Activated T-helper 17 cell treated with anti-CD3 and anti-CD28 coated beads, Interleukin-2, amount 50 U/mL, for 72 hours (primary cell): ENCODE measurements around the gene AMZ2. TPM values are rescaled to one million over a fixed set of nuclear protein-coding genes. Genes with fewer than 3 reads are reported as not detected.
A peak's percentile ranks its signal among the peaks of the same experiment; 100 is the strongest.

Experiments used
- ATAC-seq: fragments of 150-1000 bp; cut with Tn5 transposase; replicated peaks from 2 replicates; pipeline ENCODE4 v1.10.0; 2021; ENCODE audit warnings: mild to moderate bottlenecking, moderate library complexity
- H3K27ac Mint-ChIP-seq: one replicate; pipeline ENCODE4 v1.8.0; 2022; ENCODE audit warnings: mixed read lengths
- H3K27me3 Mint-ChIP-seq: one replicate; pipeline ENCODE4 v1.8.0; 2022; ENCODE audit warnings: mixed read lengths
- H3K36me3 Mint-ChIP-seq: one replicate; pipeline ENCODE4 v1.8.0; 2022; ENCODE audit warnings: low read depth, mild to moderate bottlenecking, mixed read lengths
- H3K4me1 Mint-ChIP-seq: one replicate; pipeline ENCODE4 v1.8.0; 2022; ENCODE audit warnings: mixed read lengths
- H3K4me3 Mint-ChIP-seq: one replicate; pipeline ENCODE4 v1.8.0; 2022; ENCODE audit warnings: mild to moderate bottlenecking, mixed read lengths
- H3K9me3 Mint-ChIP-seq: one replicate; pipeline ENCODE4 v1.8.0; 2022; ENCODE audit warnings: mixed read lengths
- total RNA-seq, 2 donors: library from RNA; stranded (reverse); gene quantifications; one replicate each; pipeline ENCODE4 v1.2.3, GENCODE V29; 2022

Gene AMZ2
- total RNA-seq, 2 donors from 2014 or later: 100 to 112 TPM

DNA sequence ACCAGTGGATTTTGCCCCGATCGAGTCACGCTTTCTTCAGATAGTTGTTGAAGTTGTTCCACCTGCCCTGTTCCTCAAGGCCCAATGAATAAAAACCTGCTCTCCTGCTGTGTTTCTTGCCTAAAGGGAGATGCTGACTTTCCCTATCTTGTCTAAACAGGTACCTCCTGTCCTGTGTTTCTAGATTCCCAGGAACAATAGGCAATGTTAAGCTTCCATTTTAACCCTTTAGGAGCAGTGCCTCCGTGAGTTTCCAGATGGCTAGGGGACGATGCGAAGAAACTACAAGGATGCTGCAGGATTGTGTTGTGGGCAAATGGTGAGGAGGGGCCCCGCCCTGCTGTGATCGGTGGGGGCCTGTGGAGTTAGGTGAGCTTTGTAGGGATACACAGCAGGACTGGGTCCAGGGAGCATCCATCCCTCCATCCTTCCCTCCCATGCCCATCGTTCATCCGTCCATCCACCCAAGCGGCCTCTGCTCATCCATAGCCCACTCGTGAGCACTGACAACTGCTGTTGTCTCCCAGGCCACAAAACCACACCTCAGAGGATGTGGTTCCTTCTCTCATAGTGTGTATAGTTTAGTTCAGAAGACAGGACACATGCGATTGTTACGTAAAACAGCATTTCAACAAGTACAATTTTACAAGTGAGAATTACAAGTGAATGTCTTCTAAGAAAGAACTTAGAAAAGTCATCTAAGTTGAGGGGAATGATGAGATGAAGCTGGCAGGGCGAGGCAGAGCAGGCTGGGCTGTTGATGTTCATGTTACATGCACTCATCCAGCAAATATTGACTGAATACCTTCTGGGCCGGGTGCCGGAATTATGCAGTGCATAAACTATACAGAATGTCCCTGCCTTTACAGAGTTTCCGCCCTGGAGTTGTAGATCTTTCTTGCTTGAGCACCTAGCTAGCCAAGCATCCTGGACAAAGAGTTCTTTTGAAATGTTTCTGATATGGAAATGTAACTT, 48.7 kb downstream of the AMZ2 start:
- peaks cover 28% of the 10 kb centered on the region for H3K4me1 Mint-ChIP-seq
- ATAC-seq: peak; percentile 69

DNA sequence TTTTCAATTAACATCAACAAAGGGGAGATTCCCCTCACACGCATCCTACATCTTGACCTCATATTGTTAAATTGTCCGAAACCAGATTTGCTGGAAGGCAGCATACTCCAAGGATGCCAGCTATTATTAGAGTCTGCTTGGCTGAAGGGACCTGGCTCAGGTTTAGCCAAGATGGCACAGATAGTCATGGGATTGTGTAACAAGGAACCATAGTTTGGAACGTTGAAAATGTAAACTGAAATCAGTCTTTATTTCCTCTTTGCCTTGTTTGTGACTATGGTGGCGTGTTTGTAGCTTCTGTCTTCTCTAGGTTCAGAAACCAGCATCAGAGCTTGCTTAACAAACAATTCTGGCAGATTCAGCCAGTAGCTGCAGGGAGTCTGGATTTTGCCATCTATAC, 49.4 kb downstream of the AMZ2 start:
- Mint-ChIP-seq H3K9me3 (no peaks in the 10 kb centered on the region), H3K4me1 (peaks cover 28% of the 10 kb centered on the region), H3K36me3 (no peaks in the 10 kb centered on the region), H3K27me3 (no peaks in the 10 kb centered on the region), H3K4me3 (peak overlapping the region; percentile 70), H3K27ac (peak overlapping the region; percentile 41)
- ATAC-seq: no peak

More for the DNA sequence above, 48.7 kb downstream of the AMZ2 start:
- Mint-ChIP-seq H3K27ac (peak overlapping the region; percentile 41), H3K9me3 (no peaks in the 10 kb centered on the region), H3K4me3 (peak overlapping the region; percentile 70), H3K27me3 (no peaks in the 10 kb centered on the region), H3K36me3 (no peaks in the 10 kb centered on the region)

DNA sequence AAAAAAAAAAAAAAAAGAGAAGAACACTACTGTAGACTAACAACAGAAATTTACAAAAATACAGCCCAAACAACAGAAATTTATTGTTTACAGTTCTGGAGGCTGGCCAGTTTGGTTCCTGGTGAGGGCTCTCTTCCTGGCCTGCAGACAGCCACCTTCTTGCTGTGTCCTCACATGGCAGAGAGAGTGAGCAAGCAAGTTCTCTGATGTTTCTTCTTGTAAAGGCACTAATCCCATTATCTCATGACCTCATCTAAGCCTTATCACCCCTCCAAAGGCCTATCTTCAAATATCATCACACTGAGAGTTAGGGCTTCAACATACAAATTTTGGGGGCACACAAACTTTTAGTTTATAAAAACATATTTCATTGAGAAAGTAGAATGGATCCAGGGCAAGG, 50.8 kb downstream of the AMZ2 start:
- H3K4me1 Mint-ChIP-seq: peaks cover 26% of the 10 kb centered on the region
- H3K36me3 Mint-ChIP-seq: no peaks in the 10 kb centered on the region
- no peaks in the 10 kb centered on the region for H3K27me3 Mint-ChIP-seq
- H3K27ac Mint-ChIP-seq: no peak overlapping the region
- no peaks in the 10 kb centered on the region for H3K9me3 Mint-ChIP-seq
- no peak for ATAC-seq
- H3K4me3 Mint-ChIP-seq: no peak overlapping the region

DNA sequence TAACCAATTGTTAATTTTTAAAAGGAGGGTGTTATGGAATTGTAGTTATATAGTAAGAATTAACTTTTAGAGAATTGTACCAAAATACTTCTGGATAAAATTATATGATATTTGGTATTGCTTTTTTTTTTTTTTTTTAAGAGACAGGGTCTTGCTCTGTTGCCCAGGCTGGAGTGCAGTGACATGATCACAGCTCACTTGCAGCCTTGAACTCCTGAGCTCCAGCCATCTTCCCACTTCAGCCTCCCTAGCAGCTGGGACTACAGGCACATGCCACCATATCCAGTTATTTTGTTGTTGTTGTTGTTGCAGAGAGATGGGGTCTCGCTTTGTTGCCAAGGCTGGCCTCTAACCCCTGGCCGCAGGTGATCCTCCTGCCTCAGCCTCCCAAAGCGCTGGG, 52.0 kb downstream of the AMZ2 start:
- no peaks in the 10 kb centered on the region for H3K9me3 Mint-ChIP-seq
- no peaks in the 10 kb centered on the region for H3K36me3 Mint-ChIP-seq
- H3K27me3 Mint-ChIP-seq: no peaks in the 10 kb centered on the region
- no peak for ATAC-seq
- no peak overlapping the region for H3K27ac Mint-ChIP-seq
- no peak overlapping the region for H3K4me3 Mint-ChIP-seq
- peaks cover 21% of the 10 kb centered on the region for H3K4me1 Mint-ChIP-seq

DNA sequence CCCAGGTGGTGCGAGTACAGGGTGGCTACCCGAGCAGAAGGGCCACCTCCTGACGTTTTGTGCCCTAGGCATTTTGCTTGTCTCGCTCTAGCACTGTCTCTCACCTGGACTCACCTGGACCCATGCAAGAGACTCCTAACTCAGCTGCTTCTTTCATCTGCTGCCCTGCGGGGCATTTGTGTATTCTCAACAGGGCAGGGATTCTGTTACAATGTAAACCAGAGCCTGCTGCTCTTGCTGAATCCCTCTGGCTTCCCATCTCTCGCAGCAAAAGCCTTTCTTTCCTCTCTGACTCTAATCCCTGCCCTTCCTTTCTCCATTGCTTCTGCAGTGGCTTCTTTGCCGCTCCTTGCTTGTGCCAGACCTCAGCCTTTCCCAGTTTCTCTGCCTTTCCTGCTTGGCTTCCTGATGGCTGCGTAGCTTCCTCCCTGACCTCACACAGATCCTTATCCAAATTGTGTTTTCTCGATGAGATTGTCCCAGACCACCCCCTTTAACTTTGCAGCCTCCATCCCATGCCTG, 53.7 kb downstream of the AMZ2 start:
- Mint-ChIP-seq H3K9me3 (no peaks in the 10 kb centered on the region), H3K4me1 (peaks cover 12% of the 10 kb centered on the region), H3K27ac (no peak overlapping the region), H3K27me3 (no peaks in the 10 kb centered on the region), H3K4me3 (no peak overlapping the region), H3K36me3 (no peaks in the 10 kb centered on the region)
- ATAC-seq: no peak

DNA sequence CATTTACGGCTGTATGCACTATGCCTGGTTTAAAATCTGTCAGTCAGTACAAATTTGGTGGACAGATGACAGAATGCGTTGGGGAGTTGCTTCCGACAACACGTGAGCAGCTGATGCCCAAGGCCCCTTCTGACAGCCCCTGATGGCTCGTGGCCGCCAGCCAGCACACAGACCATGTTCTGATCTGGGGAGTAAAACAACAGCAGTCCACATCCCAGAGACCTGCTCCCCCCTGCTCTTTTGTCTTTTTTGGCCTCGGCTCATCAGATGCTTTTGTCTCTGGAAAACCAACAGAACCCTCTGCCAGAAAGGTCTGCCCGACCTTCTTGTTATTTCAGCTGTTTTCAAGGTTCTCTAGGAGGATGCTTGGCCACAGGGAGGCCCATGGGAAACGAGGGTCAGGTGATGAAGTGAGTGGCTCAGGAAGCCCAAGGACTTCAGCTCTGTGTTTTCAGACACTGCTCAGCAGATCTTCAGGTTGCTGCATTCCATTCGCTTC, 54.3 kb downstream of the AMZ2 start:
- Mint-ChIP-seq H3K36me3 (no peaks in the 10 kb centered on the region), H3K27ac (no peak overlapping the region), H3K27me3 (no peaks in the 10 kb centered on the region), H3K4me3 (no peak overlapping the region), H3K4me1 (peaks cover 6% of the 10 kb centered on the region), H3K9me3 (no peaks in the 10 kb centered on the region)
- no peak for ATAC-seq

DNA sequence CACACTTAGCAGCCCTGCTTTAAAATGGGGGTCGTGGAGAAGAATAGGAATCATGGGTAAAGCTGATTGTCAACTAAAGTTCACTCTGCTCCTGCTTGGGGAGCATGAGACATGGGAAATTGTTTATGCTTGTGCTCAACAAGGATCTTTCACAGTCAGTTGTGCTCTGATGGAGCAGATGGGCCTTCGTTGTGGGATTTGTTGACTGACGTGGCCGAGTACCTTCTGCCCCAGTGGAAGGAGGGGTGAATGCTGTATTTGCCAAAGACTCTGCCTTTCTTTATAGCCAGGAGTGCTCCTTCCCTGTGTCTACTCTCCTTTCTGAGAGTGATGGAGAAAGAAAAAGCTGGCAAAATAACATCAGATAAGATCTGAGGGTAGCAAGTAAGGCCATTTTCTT, 54.8 kb downstream of the AMZ2 start:
- no peaks in the 10 kb centered on the region for H3K27me3 Mint-ChIP-seq
- H3K36me3 Mint-ChIP-seq: no peaks in the 10 kb centered on the region
- H3K4me1 Mint-ChIP-seq: peaks cover 3% of the 10 kb centered on the region
- no peaks in the 10 kb centered on the region for H3K9me3 Mint-ChIP-seq
- ATAC-seq: no peak
- no peak overlapping the region for H3K27ac Mint-ChIP-seq
- H3K4me3 Mint-ChIP-seq: no peak overlapping the region

DNA sequence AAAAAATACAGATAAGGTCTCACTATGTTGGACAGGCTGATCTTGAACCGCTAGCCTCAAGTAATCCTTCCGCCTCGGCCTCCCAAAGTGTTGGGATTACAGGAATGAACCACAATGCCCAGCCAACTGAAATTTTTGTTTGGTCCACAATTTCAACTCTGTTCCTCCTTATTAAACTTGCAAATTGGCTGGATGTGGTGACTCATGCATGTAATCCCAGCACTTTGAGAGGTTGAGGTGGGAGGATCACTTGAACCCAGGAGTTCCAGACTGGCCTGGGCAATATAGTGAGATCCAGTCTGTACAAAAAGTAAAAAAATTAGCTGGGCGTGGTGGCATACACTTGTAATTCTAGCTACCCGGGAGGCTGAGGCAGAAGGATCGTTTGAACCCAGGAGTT, 56.9 kb downstream of the AMZ2 start:
- Mint-ChIP-seq H3K27ac (no peak overlapping the region), H3K4me3 (no peak overlapping the region), H3K27me3 (no peaks in the 10 kb centered on the region), H3K4me1 (peaks cover 3% of the 10 kb centered on the region), H3K9me3 (no peaks in the 10 kb centered on the region), H3K36me3 (no peaks in the 10 kb centered on the region)
- ATAC-seq: no peak

DNA sequence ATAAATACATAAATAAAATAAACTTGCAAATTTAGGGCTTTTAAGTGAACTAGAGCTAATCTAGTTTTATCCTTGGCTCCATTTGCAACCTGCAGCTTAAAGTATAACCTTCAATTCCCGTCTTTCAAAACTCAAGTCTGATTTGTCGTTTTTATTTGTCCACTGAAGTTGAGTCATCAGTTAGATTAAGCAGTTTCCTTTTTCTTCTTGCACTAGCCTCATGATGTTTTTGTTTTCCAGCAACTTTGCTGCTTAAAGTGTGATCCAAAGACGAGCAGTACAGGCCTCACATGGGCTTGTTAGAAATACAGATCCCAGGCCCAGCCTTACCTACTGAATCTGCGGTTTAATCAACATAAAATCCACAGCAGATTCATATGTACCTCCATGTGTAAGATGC, 57.3 kb downstream of the AMZ2 start:
- H3K9me3 Mint-ChIP-seq: no peaks in the 10 kb centered on the region
- ATAC-seq: no peak
- H3K27ac Mint-ChIP-seq: no peak overlapping the region
- peaks cover 3% of the 10 kb centered on the region for H3K4me1 Mint-ChIP-seq
- H3K27me3 Mint-ChIP-seq: no peaks in the 10 kb centered on the region
- no peaks in the 10 kb centered on the region for H3K36me3 Mint-ChIP-seq
- H3K4me3 Mint-ChIP-seq: no peak overlapping the region

Other genes with a start within 250 kb of the AMZ2 start
- gene KPNA2, start 212.3 kb upstream of the AMZ2 start, total RNA-seq: 100 to 1,000 TPM; 136 to 227 TPM
- 1 to 10 TPM in 1 of 2 donors, under 1 TPM in 1; 0.64 to 5.5 TPM for gene SLC16A6, start 43.1 kb downstream of the AMZ2 start, total RNA-seq
- gene ARSG, start 43.5 kb downstream of the AMZ2 start, total RNA-seq: 1 to 10 TPM; 4.8 to 6.3 TPM
- gene WIPI1, start 209.5 kb downstream of the AMZ2 start, total RNA-seq: 10 to 100 TPM in 1 of 2 donors, 1 to 10 TPM in 1; 8.6 to 25.6 TPM